Renal cortex interstitium (tissue), 3 donors: ENCODE data around the gene C5orf63. TPM values are rescaled to one million over a fixed set of nuclear protein-coding genes. Genes with fewer than 3 reads are reported as not detected.

ENCODE experiments used
- polyA plus RNA-seq, 3 donors: library from polyadenylated mRNA; unstranded; fragments of 120-200 nt; gene quantifications; one replicate each; pipeline ENCODE4 v1.2.1, GENCODE V29; 2013; ENCODE audit not compliant: insufficient read length in 3 of 3

Gene C5orf63
- polyA plus RNA-seq, 3 donors: 11.1 to 15.4 (median 13.5) TPM

Other genes with a start within 250 kb of the C5orf63 start
- gene MARCHF3, start 42.9 kb downstream of the C5orf63 start, polyA plus RNA-seq: 1 to 10 TPM; 6.3 to 7.9 (median 7.5) TPM
- gene MEGF10, start 217.3 kb upstream of the C5orf63 start, polyA plus RNA-seq: under 1 TPM; 0.75 to 0.88 (median 0.83) TPM